NCI-H82 treated with DMSO at 0.1 percent for 48 hours (cell line): ENCODE results near the gene IGFL3.
"Not testable (repeated sequence)": the region's sequence is repeated elsewhere in the genome, so short reads cannot be mapped to it uniquely, and the experiment has no call there.

Source experiments
- DNase-seq: peaks from one replicate; lab custom pipeline; 2025; ENCODE audit not compliant: unreplicated experiment; lab: John Stamatoyannopoulos, UW

The IGFL3 gene

GRCh38 chr19:46124638-46125115 is at the start of gene IGFL3:
Gene IGFL3, minus strand, starts transcription at chr19:46124688. Its CDS starts 39 bp downstream, at chr19:46124649.
- no peak for DNase-seq

GRCh38 chr19:46173886-46174480 is 49.5 kb upstream of the IGFL3 start:
- no peak for DNase-seq

- DNase-seq: no peak
Measured at GRCh38 chr19:46162731-46163130, 38.2 kb upstream of the IGFL3 start.

GRCh38 chr19:46161642-46162257 is 37.3 kb upstream of the IGFL3 start:
- not testable (repeated sequence) for DNase-seq

- DNase-seq: no peak
Measured at GRCh38 chr19:46160233-46160775, 35.8 kb upstream of the IGFL3 start.

GRCh38 chr19:46159418-46160232 is 35.1 kb upstream of the IGFL3 start:
- no peak for DNase-seq

GRCh38 chr19:46155237-46155636 is 30.7 kb upstream of the IGFL3 start:
- DNase-seq: no peak

- DNase-seq: no peak
Measured at GRCh38 chr19:46150606-46151005, 26.1 kb upstream of the IGFL3 start.

- no peak for DNase-seq
Measured at GRCh38 chr19:46147791-46148288, 23.4 kb upstream of the IGFL3 start, which contains the start of gene IGFL2. Gene IGFL2, plus strand, starts transcription at chr19:46148238. Its CDS starts 41 bp downstream, at chr19:46148279.

- no peak for DNase-seq
Measured at GRCh38 chr19:46147166-46147740, 22.8 kb upstream of the IGFL3 start.

- DNase-seq: no peak
Measured at GRCh38 chr19:46144756-46145155, 20.3 kb upstream of the IGFL3 start.

- no peak for DNase-seq
Measured at GRCh38 chr19:46142294-46142693, 17.8 kb upstream of the IGFL3 start.

GRCh38 chr19:46141421-46141820 is 16.9 kb upstream of the IGFL3 start:
- no peak for DNase-seq

GRCh38 chr19:46137915-46138473 is 13.5 kb upstream of the IGFL3 start:
- DNase-seq: no peak

GRCh38 chr19:46134527-46134926 is 10.0 kb upstream of the IGFL3 start:
- no peak for DNase-seq

GRCh38 chr19:46133777-46134241 is 9.3 kb upstream of the IGFL3 start:
- no peak for DNase-seq

- no peak for DNase-seq
Measured at GRCh38 chr19:46133101-46133627, 8.7 kb upstream of the IGFL3 start.

GRCh38 chr19:46132508-46133100 is 8.1 kb upstream of the IGFL3 start:
- DNase-seq: no peak

GRCh38 chr19:46131485-46132143 is 7.1 kb upstream of the IGFL3 start:
- no peak for DNase-seq
